SH-SY5Y (cell line): ENCODE data around the gene ENTPD2.

Experiments used
- GATA2 ChIP-seq: IDR thresholded peaks from 2 replicates; pipeline ENCODE4 v1.6.1; 2011; ENCODE audit warnings: mild to moderate bottlenecking, low read depth, low read length
- GATA3 ChIP-seq: IDR thresholded peaks from 2 replicates; pipeline ENCODE4 v1.6.1; 2011; ENCODE audit warnings: low read depth, mild to moderate bottlenecking, low read length, moderate library complexity

- TF ChIP-seq GATA3 (no peak), GATA2 (no peak)
Observed at GRCh38 chr9:137085920-137086530, 32.2 kb upstream of the ENTPD2 start.
